ENCODE data around the gene STON2.

- TF ChIP-seq POLR2A (IDR thresholded peaks at IDR 0.05) (no peak), CTCF (IDR thresholded peaks at IDR 0.05) (no peak)
Measured at GRCh38 chr14:81275305-81276072, 124.6 kb downstream of the STON2 start.
